Measurements from ENCODE around the gene ABCB7. TPM values are rescaled to one million over a fixed set of nuclear protein-coding genes. Genes with fewer than 3 reads are reported as not detected.
"Not testable (repeated sequence)": the region's sequence is repeated elsewhere in the genome, so short reads cannot be mapped to it uniquely, and the experiment has no call there.

Gene ABCB7
- 18.9 TPM for polyA plus RNA-seq (2013, experiment 1 of 2)
- 24.5 TPM for polyA plus RNA-seq (2013, experiment 2 of 2)

DNA sequence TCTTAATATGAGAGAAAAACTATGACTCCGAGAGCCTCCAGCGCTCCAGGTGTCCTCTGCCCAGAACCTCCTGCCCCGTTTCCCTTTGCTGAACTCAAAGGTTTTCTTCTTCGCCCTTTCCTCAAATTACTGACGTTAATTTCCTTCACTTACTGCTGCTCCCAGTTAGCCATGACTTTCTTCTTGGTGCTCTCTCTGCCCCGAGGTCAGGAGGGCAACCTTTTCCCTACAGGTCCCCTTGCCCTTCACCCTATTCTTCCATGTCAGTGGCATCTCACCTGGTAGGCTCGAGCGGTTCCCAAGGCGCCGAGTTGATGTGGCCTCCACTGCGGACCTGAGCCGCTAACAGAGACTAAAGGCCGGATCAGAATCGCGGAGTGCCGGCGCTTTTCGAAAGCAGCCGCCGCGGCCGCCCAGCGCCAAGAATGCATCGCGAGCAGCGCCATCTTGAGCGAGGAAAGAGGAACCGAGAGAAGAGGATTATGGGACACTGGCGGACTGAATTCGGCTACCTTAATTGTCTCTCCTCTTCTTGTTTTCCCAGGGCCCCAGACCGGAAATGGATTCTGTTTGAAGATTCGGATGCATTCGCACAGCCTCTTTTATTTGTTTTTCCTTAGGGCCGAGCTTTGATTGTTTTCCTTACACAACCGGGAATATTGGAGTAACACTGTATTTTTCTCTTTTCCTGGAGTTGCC lies at the start of gene ABCB7:
Gene ABCB7, minus strand, starts transcription at position 457 of the 699 bp plus-strand sequence. Its CDS starts 11 bp downstream, at position 446.
- peak within 1 kb of the TSS; percentile 94 for H3K9ac ChIP-seq (ENCODE audit: low read depth, low read length)
- no peaks in the 10 kb centered on the region for H3K27me3 ChIP-seq (ENCODE audit: insufficient read depth, low read length)
- no peaks in the 10 kb centered on the region for H3K36me3 ChIP-seq (ENCODE audit: insufficient read depth, low read length)
- no peaks in the 10 kb centered on the region for H3K9me3 ChIP-seq (ENCODE audit: insufficient read depth, low read depth, low read length)
- WGBS = under 1% methylated on average over 35 of the region's 35 CpGs
- no peaks in the 10 kb centered on the region for H3K4me1 ChIP-seq (ENCODE audit: insufficient read depth, low read length)
- peak within 1 kb of the TSS; percentile 91 for H3K4me3 ChIP-seq (ENCODE audit: low read length)
- H3K27ac ChIP-seq (ENCODE audit: low read depth, low read length) = peak within 1 kb of the TSS; percentile 85

DNA sequence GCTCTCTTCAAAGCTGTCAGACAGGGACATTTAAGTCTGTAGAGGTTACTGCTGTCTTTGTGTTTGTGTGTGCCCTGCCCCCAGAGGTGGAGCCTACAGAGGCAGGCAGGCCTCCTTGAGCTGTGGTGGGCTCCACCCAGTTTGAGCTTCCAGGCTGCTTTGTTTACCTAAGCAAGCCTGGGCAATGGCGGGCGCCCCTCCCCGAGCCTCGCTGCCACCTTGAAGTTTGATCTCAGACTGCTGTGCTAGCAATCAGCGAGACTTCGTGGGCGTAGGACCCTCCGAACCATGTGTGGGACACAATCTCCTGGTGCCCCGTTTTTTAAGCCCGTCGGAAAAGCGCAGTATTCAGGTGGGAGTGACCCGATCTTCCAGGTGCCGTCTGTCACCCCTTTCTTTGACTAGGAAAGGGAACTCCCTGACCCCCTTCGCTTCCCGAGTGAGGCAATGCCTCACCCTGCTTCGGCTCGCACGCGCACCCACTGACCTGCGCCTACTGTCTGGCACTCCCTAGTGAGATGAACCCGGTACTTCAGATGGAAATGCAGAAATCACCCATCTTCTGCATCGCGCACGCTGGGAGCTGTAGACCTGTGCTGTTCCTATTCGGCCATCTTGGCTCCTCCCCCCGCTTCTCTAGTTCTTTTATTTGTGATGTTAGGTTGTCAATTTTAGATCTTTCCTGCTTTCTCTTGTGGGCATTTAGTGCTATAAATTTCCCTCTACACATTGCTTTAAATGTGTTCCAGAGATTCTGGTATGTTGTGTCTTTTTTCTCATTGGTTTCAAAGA lies 32.5 kb upstream of the ABCB7 start:
- H3K4me1 ChIP-seq (ENCODE audit: insufficient read depth, low read length); H3K36me3 ChIP-seq (ENCODE audit: insufficient read depth, low read length); H3K27me3 ChIP-seq (ENCODE audit: insufficient read depth, low read length); H3K9me3 ChIP-seq (ENCODE audit: insufficient read depth, low read depth, low read length); H3K9ac ChIP-seq (ENCODE audit: low read depth, low read length); H3K27ac ChIP-seq (ENCODE audit: low read depth, low read length): not testable (repeated sequence)
- WGBS = 84% methylated on average over 25 of the region's 27 CpGs
- peak overlapping the region; percentile 23; the same call in 1 of the 2 replicates for H3K4me3 ChIP-seq (ENCODE audit: low read length)

DNA sequence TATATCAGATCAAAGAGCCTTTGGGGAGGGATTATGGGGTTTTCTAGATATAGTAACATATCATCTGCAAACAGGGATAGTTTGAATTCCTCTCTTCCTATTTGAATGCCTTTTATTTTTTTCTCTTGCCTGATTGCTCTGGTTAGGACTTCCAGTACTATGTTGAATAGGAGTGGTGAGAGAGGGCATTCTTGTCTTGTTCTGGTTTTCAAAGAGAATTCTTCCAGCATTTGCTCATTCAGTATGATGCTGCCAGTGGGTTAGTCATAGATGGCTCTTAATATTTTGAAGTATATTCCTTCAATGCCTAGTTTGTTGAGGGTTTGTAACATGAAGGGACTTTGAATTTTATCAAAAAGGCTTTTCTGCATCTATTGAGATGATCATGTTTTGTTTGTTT lies 25.6 kb upstream of the ABCB7 start:
- Histone ChIP-seq H3K9ac (ENCODE audit: low read depth, low read length) (no peak overlapping the region), H3K36me3 (ENCODE audit: insufficient read depth, low read length) (no peaks in the 10 kb centered on the region), H3K4me1 (ENCODE audit: insufficient read depth, low read length) (no peaks in the 10 kb centered on the region), H3K9me3 (ENCODE audit: insufficient read depth, low read depth, low read length) (no peaks in the 10 kb centered on the region), H3K27me3 (ENCODE audit: insufficient read depth, low read length) (no peaks in the 10 kb centered on the region), H3K27ac (ENCODE audit: low read depth, low read length) (no peak overlapping the region), H3K4me3 (ENCODE audit: low read length) (no peak overlapping the region)

GRCh38 chrX:75179536-75180293 lies 23.6 kb upstream of the ABCB7 start:
- not testable (repeated sequence) for H3K9me3 ChIP-seq (ENCODE audit: insufficient read depth, low read depth, low read length); H3K27ac ChIP-seq (ENCODE audit: low read depth, low read length); H3K36me3 ChIP-seq (ENCODE audit: insufficient read depth, low read length); H3K4me1 ChIP-seq (ENCODE audit: insufficient read depth, low read length); H3K27me3 ChIP-seq (ENCODE audit: insufficient read depth, low read length); H3K4me3 ChIP-seq (ENCODE audit: low read length); H3K9ac ChIP-seq (ENCODE audit: low read depth, low read length)
- 97% methylated on average over 11 of the region's 25 CpGs for WGBS

- H3K9me3 ChIP-seq (ENCODE audit: insufficient read depth, low read depth, low read length); H3K27ac ChIP-seq (ENCODE audit: low read depth, low read length); H3K27me3 ChIP-seq (ENCODE audit: insufficient read depth, low read length); H3K4me3 ChIP-seq (ENCODE audit: low read length); H3K36me3 ChIP-seq (ENCODE audit: insufficient read depth, low read length); H3K4me1 ChIP-seq (ENCODE audit: insufficient read depth, low read length); H3K9ac ChIP-seq (ENCODE audit: low read depth, low read length): not testable (repeated sequence)
- 95% methylated on average over 14 of the region's 16 CpGs for WGBS
Observed at GRCh38 chrX:75172257-75172890, 16.3 kb upstream of the ABCB7 start.

GRCh38 chrX:75158054-75158453 lies 2.0 kb upstream of the ABCB7 start:
- Histone ChIP-seq H3K4me1 (ENCODE audit: insufficient read depth, low read length) (no peaks in the 10 kb centered on the region), H3K36me3 (ENCODE audit: insufficient read depth, low read length) (no peaks in the 10 kb centered on the region), H3K9me3 (ENCODE audit: insufficient read depth, low read depth, low read length) (no peaks in the 10 kb centered on the region), H3K4me3 (ENCODE audit: low read length) (no peak overlapping the region), H3K27ac (ENCODE audit: low read depth, low read length) (no peak overlapping the region), H3K9ac (ENCODE audit: low read depth, low read length) (no peak overlapping the region), H3K27me3 (ENCODE audit: insufficient read depth, low read length) (no peaks in the 10 kb centered on the region)
- 94% methylated on average over 2 of the region's 3 CpGs for WGBS

DNA sequence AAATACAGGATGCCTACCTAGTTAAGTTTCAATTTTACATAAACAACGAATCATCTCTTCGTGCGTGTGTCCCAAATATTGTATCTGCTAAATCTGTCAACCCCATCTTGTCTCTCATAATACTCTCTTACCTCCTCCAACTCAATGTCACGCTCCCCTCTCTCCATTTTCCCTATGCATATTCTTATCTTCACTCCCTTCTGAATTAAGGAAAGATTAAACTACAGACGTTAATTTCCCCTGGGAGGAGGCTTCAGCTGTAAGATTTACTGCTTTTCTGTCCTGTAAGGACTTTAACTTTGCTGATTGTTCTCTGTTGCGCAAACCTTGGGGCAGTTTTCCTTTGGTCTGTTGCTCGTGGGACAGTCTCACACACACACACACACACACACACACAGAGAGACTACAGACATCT lies 455 bp upstream of the ABCB7 start:
- peak overlapping the region; percentile 85 for H3K27ac ChIP-seq (ENCODE audit: low read depth, low read length)
- no peaks in the 10 kb centered on the region for H3K36me3 ChIP-seq (ENCODE audit: insufficient read depth, low read length)
- peak overlapping the region; percentile 94 for H3K9ac ChIP-seq (ENCODE audit: low read depth, low read length)

DNA sequence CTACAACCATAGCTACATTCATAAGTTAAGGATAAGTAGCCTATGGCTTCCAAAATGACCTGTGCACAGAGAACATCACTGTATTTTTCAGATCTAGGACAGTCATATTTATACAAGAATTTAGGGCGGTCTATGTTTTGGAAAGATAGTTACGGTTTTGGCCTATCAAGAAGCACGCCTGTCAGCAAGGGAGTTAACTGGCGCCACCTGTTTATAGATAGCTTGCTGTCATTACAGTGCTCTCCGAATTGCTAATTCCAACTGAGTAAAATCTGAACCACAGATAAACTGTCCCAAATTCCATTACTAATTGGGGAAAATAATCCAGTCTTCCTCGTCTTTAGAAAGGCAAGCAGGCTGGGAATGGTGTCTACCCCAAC lies 646 bp downstream of the ABCB7 start:
- Histone ChIP-seq H3K9ac (ENCODE audit: low read depth, low read length) (peak overlapping the region; percentile 94), H3K4me1 (ENCODE audit: insufficient read depth, low read length) (no peaks in the 10 kb centered on the region), H3K27ac (ENCODE audit: low read depth, low read length) (peak overlapping the region; percentile 85; the same call in 1 of the 2 replicates), H3K27me3 (ENCODE audit: insufficient read depth, low read length) (no peaks in the 10 kb centered on the region), H3K9me3 (ENCODE audit: insufficient read depth, low read depth, low read length) (no peaks in the 10 kb centered on the region), H3K4me3 (ENCODE audit: low read length) (peak overlapping the region; percentile 91), H3K36me3 (ENCODE audit: insufficient read depth, low read length) (no peaks in the 10 kb centered on the region)
- WGBS = 19% methylated on average over 6 of the region's 6 CpGs

More for the DNA sequence above, 455 bp upstream of the ABCB7 start:
- H3K4me3 ChIP-seq (ENCODE audit: low read length) = peak overlapping the region; percentile 91
- no peaks in the 10 kb centered on the region for H3K27me3 ChIP-seq (ENCODE audit: insufficient read depth, low read length)
- no peaks in the 10 kb centered on the region for H3K9me3 ChIP-seq (ENCODE audit: insufficient read depth, low read depth, low read length)
- no peaks in the 10 kb centered on the region for H3K4me1 ChIP-seq (ENCODE audit: insufficient read depth, low read length)
- WGBS = 64% methylated on average over 7 of the region's 7 CpGs

- H3K4me3 ChIP-seq (ENCODE audit: low read length) = peak overlapping the region; percentile 91
- H3K4me1 ChIP-seq (ENCODE audit: insufficient read depth, low read length) = no peaks in the 10 kb centered on the region
- no peaks in the 10 kb centered on the region for H3K36me3 ChIP-seq (ENCODE audit: insufficient read depth, low read length)
- no CpG with 5 or more reads among the region's 1 CpG for WGBS
- no peaks in the 10 kb centered on the region for H3K27me3 ChIP-seq (ENCODE audit: insufficient read depth, low read length)
- H3K9me3 ChIP-seq (ENCODE audit: insufficient read depth, low read depth, low read length) = no peaks in the 10 kb centered on the region
- H3K27ac ChIP-seq (ENCODE audit: low read depth, low read length) = no peak overlapping the region
- H3K9ac ChIP-seq (ENCODE audit: low read depth, low read length) = no peak overlapping the region
Observed at GRCh38 chrX:75154871-75155270, 1.2 kb downstream of the ABCB7 start.

DNA sequence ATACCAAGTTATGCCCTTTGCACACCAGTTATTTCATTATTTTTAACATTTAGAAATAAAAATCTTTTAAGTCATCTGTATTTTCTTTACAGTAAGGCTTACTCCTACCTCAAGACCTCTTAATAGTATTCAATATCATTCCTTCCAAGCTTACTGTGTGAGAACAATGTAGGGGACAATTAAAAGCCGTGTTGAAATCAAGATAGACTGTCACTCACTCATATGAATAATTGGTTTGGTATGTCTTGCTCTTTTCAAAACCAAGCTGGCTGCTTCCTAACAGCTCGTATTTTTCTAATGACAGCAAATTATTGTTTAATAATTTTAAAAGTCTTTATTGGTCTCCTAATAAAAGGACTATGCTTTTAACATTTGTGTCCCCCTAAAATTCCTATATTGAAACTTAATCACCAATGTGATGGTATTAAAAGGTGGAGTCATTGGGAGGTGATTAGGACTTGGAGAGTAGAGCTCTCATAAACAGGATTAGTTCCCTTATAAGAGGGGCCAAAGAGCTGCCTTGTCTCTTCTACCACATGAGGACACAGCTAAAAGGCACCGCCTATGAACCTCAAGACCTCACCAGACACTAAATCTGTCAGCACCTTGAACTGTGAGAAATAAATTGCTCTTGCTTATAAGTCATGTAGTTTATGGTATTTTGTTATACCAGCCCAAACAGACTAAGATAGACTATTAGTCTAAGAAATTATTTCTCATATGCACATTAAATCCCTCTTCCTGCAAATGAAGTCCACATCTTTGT lies 4.1 kb downstream of the ABCB7 start:
- H3K4me1 ChIP-seq (ENCODE audit: insufficient read depth, low read length) = no peaks in the 10 kb centered on the region
- no peaks in the 10 kb centered on the region for H3K36me3 ChIP-seq (ENCODE audit: insufficient read depth, low read length)
- H3K27me3 ChIP-seq (ENCODE audit: insufficient read depth, low read length) = no peaks in the 10 kb centered on the region
- H3K27ac ChIP-seq (ENCODE audit: low read depth, low read length) = no peak overlapping the region
- no peak overlapping the region for H3K9ac ChIP-seq (ENCODE audit: low read depth, low read length)
- no CpG with 5 or more reads among the region's 3 CpGs for WGBS
- H3K4me3 ChIP-seq (ENCODE audit: low read length) = no peak overlapping the region
- no peaks in the 10 kb centered on the region for H3K9me3 ChIP-seq (ENCODE audit: insufficient read depth, low read depth, low read length)
